HG03039 (cell line): ENCODE results near the gene UBE2L3.
A peak's percentile ranks its signal among the peaks of the same experiment; 100 is the strongest.
"Not testable (repeated sequence)": the region's sequence is repeated elsewhere in the genome, so short reads cannot be mapped to it uniquely, and the experiment has no call there.

Source experiments
- ATAC-seq: cut with Tn5 transposase; IDR thresholded peaks from one replicate; pipeline ENCODE4 v1.9.1; 2021; ENCODE audit warnings: mild to moderate bottlenecking, moderate library complexity; ENCODE audit not compliant: unreplicated experiment

Gene UBE2L3

DNA sequence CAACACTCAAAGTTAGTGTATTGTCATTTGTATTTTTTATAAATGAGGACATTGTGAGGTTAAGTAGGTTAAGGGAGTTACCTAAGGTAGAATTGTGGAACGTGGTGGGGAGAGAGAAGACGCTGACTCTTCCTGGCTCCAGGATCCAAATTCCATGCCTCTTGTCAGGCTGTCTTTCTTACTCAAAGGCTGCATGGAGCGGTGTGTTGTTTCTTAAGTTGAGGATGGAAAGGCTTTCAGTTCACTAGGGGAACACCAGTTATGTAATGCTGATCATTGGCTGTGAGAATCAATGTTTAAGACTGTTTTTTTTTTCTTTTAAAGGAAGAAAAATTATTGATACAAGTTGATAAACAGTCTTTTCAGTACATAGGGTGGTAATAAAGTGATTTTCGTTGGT is 2.9 kb downstream of the UBE2L3 start:
- no peak for ATAC-seq

DNA sequence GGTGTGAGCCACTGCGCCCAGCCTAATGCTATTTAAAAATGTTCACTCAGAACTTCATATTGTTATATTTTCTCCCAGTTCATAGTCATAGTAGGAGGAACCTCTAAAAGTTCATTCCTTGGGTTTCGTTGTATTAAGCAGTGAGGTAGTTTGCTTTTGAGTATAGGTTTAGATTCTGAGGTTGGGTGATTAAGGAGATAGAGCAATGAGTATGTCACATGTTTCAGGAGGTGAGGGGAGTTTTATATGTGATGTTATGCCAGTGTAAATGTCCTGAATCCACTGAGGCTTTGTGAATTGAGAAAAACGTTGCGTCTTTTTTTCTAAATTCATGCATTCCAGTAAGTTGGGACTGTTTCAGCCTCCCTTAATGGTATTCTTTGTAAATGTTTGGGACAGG is 4.2 kb downstream of the UBE2L3 start:
- ATAC-seq = no peak

- ATAC-seq = no peak
Measured at GRCh38 chr22:21573293-21573734, 5.8 kb downstream of the UBE2L3 start.

DNA sequence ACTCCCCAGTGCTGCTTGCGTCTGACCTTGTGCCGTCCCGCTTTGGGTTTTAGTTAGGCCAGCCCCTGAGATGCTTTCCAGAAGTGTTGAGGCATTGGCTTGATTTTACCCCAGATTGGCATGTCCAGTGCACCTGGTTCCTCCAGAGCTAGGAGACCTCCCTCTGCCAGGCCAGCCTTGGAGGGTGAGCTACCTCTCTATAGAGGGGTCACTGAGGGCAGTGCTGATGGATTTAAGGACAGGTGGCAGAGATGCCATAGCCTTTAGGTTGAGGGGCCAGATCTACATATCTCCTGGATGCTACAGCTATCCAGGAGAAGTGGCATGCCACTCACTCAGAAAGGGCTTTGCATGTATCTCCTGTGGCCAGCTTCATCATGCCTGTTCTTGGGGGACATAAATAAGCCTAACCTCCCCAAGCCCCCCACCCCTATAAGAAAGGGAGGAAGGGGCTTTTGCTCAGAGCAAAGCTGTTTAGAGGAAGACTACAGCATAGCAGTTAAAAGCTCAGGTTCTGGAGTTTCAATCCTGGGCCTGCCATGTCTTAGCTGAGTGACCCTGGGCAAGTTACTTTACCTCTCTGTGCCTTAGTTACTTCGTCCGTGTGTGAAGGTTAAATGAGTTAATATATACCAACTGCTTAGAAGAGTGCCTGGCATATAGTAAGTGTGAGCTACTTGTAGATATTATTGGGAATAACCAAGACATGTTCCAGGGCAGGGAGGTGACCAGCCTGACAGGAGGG is 6.4 kb downstream of the UBE2L3 start:
- ATAC-seq = no peak

DNA sequence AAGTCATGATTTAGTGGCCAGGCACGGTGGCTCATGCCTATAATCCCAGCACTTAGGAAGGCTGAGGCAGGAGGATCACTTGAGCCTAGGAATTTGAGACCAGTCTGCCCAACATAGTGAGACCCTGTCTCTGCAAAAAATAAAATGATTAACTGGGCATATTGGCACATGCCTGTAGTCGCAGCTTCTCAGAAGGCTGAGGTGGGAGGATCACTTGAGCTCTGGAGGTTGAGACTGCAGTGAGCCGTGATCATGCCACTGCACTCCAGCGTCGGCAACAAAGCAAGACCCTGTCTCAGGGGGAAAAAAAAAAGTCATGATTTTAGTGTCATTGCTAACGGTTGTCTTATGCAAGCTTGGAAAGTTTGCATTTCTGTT is 11.9 kb downstream of the UBE2L3 start:
- no peak for ATAC-seq

DNA sequence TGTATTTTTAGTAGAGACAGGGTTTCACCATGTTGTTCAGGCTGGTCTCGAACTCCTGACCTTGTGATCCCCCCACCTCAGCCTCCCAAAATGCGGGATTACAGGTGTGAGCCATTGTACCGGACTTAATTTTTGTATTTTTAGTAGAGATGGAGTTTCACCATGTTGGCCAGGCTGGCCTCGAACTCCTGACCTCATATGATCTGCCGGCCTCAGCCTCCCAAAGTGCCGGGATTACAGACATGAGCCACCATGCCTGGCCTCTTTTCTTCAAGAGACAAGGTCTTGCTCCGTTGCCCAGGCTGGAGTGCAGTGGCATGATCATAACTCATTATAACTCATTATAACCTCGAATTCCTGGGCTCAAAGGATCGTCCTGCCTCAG is 13.1 kb downstream of the UBE2L3 start:
- not testable (repeated sequence) for ATAC-seq

DNA sequence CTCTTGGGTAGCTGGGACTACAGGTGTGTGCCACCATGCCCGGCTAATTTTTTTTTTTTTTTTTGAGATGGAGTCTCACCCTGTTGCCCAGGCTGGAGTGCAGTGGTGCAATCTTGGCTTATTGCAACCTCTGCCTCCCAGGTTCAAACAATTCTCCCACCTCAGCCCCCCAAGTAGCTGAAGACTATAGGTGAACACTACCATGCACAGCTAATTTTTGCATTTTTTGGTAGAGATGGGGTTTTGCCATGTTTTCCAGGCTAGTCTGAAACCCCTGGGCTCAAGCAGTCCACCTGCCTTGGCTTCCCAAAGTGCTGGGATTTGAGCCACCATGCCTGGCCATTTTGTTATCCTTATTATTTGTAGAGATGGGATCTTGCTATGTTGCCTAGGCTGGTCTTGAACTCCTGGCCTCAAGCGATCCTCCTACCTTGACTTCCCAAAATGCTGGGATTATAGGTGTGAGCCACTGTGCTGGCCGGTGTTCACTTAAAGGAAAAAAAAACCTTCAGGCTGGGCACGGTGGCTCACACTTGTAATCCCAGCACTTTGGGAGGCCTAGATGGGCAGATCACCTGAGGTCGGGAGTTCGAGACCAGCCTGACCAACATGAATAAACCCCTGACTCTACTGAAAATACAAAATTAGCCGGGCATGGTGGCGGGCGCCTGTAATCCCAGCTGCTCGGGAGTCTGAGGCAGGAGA is 13.6 kb downstream of the UBE2L3 start:
- not testable (repeated sequence) for ATAC-seq

GRCh38 chr22:21582801-21583740 is 15.6 kb downstream of the UBE2L3 start:
- ATAC-seq = no peak

- ATAC-seq = no peak
Measured at GRCh38 chr22:21585389-21585788, 17.9 kb downstream of the UBE2L3 start.

- ATAC-seq = peak; percentile 70
Measured at GRCh38 chr22:21587803-21588611, 20.5 kb downstream of the UBE2L3 start.

DNA sequence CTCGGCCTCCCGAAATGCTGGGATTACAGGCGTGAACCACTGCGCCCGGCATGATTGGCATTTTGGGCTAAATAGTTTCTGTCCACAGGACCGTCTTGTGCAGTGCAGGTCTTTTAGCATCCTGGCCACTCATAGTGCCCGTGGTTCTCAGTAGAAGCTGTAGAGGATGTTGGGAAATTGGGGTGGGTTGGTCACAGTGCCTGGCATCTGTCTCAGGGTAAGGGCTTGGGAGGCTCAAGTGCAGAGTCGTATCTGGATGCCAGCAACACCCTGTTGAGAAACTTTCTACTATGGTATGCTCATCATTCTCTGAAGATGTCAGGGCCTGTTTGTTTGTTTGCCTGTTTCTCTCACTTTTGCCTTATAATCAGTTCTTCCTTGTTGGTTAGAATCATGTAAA is 21.9 kb downstream of the UBE2L3 start:
- no peak for ATAC-seq

- ATAC-seq = no peak
Measured at GRCh38 chr22:21590809-21591641, 23.5 kb downstream of the UBE2L3 start.

DNA sequence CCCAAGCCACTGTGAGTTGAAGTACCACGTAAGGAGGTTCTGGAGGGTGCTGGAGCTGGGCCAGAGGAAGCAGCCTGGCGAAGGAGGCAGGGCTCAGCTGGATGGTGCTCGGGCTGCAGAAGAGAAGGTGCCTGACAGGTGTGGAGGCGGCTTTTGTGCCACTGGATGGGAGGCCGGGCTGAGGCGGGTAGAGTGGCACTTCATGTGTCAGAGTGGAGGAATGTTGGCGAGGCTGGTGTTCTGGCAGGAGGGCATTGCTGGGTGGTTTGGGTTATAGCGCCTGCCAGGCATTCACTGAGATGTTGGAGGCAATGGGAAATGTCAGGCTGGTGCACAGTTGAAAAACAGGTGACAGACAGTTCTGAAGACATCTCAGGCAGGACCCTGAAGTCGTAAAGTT is 24.2 kb downstream of the UBE2L3 start:
- no peak for ATAC-seq

- ATAC-seq = no peak
Measured at GRCh38 chr22:21592422-21592821, 24.9 kb downstream of the UBE2L3 start.

- no peak for ATAC-seq
Measured at GRCh38 chr22:21593406-21594232, 26.1 kb downstream of the UBE2L3 start.

GRCh38 chr22:21594865-21595452 is 27.4 kb downstream of the UBE2L3 start:
- no peak for ATAC-seq

GRCh38 chr22:21596356-21597135 is 29.0 kb downstream of the UBE2L3 start:
- ATAC-seq = not testable (repeated sequence)

DNA sequence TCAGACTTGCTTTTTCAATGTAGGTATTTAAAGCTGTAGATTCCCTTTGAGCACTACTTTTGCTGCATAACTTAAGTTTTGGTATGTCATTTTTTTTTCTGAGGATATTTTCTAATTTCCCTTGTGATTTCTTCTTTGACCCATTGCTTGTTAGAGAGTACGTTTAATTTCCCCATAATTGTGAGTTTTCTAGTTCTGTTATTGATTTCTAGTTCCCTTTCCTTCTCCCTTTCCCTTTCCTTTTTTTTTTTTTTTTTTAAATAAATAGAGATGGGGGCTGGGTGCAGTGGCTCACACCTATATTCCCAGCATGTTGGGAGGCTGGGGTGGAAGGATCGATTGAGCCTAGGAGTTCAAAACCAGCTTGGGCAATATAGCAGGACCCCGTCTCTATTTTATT is 30.8 kb downstream of the UBE2L3 start:
- no peak for ATAC-seq
